Measurements from ENCODE around the gene NPAS3. TPM values are rescaled to one million over a fixed set of nuclear protein-coding genes. Genes with fewer than 3 reads are reported as not detected.

Gene NPAS3
- total and polyA plus RNA-seq, 2 of the 13 experiments (the other 11 are each of a cell fraction or from before 2014, with no cell fraction given): not detected

GRCh38 chr14:33707716-33708115 lies 769.0 kb downstream of the NPAS3 start:
- TF ChIP-seq ZNF253 (CRISPR knock-in tag; IDR thresholded peaks at IDR 0.05; ENCODE audit: borderline replicate concordance) (0 out of 2 replicates have a peak, but pooled peaks have one; percentile 41), ZNF749 (CRISPR knock-in tag; IDR thresholded peaks at IDR 0.05; ENCODE audit: borderline replicate concordance) (0 out of 2 replicates have a peak, but pooled peaks have one; percentile 25), SALL2 (CRISPR knock-in tag; IDR thresholded peaks at IDR 0.05) (no peak)
- in situ Hi-C loops (cut with HindIII; ENCODE audit: extremely low pct_ligation_motif_present, low pct_unique_long_range_greater_than_20kb) (no loop called here), intact Hi-C loops (cut with micrococcal nuclease; ENCODE audit: unreplicated experiment) (no loop called here)
- Histone ChIP-seq H2AFZ (ENCODE audit: low read length) (no peak overlapping the region), H3K9me3 (ENCODE audit: low read length) (no peaks in the 10 kb centered on the region), H3K27me3 (ENCODE audit: control insufficient read depth in 1 of 2, insufficient read depth in 2 of 2, low read length in 2 of 2) (peaks cover 2 to 34% of the 10 kb centered on the region in 2 experiments; a peak in 4 of 5 replicates), H3K4me1 (ENCODE audit: insufficient read depth, low read length) (no peaks in the 10 kb centered on the region), H3K4me3 (replicated peaks in 1 of 3; ENCODE audit: insufficient read depth in 1 of 3, low read depth in 2 of 3, low read length in 3 of 3) (no peak overlapping the region), H3K79me2 (ENCODE audit: insufficient read depth, low read length) (no peaks in the 10 kb centered on the region), H3K4me2 (ENCODE audit: low read depth, low read length) (no peak overlapping the region), H3K36me3 (replicated peaks in 1 of 2; ENCODE audit: control insufficient read depth in 1 of 2, insufficient read depth in 2 of 2, low read length in 2 of 2) (no peaks in the 10 kb centered on the region), H3K27ac (ENCODE audit: extremely low read length, insufficient read depth, low read length) (no peak overlapping the region), H3K9ac (ENCODE audit: insufficient read depth, low read depth, low read length) (no peak overlapping the region), H4K20me1 (ENCODE audit: insufficient read depth, low read length) (no peaks in the 10 kb centered on the region)
- WGBS (ENCODE audit: low lambda C conversion rate): 39% methylated on average over 6 of the region's 6 CpGs
- no peak; the same call in 2 of the 3 replicates for ATAC-seq
- DNase-seq (ENCODE audit: low spot score): no peak
- CTCF ChIA-PET (ENCODE audit: low intra/inter-chr PET ratio, low total read pairs): no interaction called here
- BruUV-seq (replicated peaks): no TSS peak
- POLR2A ChIA-PET: no interaction called here
- no peak for FAIRE-seq

DNA sequence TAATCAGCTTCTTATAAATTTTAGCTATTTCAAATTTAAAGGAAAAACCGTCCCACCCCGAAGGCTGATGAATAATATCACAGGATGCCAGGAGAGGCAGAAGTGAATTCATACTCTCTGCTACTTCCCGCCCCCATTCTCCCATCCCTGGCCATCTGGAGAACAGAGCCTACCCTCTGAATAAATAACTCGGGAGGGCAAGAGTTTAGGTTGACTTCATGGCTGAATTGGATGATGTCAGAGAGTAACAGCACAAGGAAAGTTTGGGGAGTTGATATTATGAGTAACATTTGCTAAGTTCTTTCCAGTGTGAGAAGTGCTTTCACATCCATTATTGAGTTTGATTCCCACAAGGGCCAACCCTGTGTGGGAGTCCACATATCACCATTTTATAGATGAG lies 770.6 kb downstream of the NPAS3 start:
- no peak overlapping the region for H3K27ac ChIP-seq (ENCODE audit: extremely low read length, insufficient read depth, low read length)
- intact Hi-C loops (cut with micrococcal nuclease; ENCODE audit: unreplicated experiment): no loop called here
- no peaks in the 10 kb centered on the region for H4K20me1 ChIP-seq (ENCODE audit: insufficient read depth, low read length)
- no peaks in the 10 kb centered on the region for H3K9me3 ChIP-seq (ENCODE audit: low read length)
- ChIA-PET CTCF (ENCODE audit: low intra/inter-chr PET ratio, low total read pairs) (no interaction called here), POLR2A (no interaction called here)
- no peak overlapping the region for H3K4me2 ChIP-seq (ENCODE audit: low read depth, low read length)
- no peak overlapping the region for H3K4me3 ChIP-seq (replicated peaks in 1 of 3; ENCODE audit: insufficient read depth in 1 of 3, low read depth in 2 of 3, low read length in 3 of 3)
- BruUV-seq (replicated peaks): no TSS peak
- FAIRE-seq (no peak), ATAC-seq (no peak), DNase-seq (ENCODE audit: low spot score) (no peak)
- H3K27me3 ChIP-seq (ENCODE audit: control insufficient read depth in 1 of 2, insufficient read depth in 2 of 2, low read length in 2 of 2): peaks cover 2 to 34% of the 10 kb centered on the region in 2 experiments; a peak in 4 of 5 replicates
- no peaks in the 10 kb centered on the region for H3K36me3 ChIP-seq (replicated peaks in 1 of 2; ENCODE audit: control insufficient read depth in 1 of 2, insufficient read depth in 2 of 2, low read length in 2 of 2)
- no peak for TF ChIP-seq HOXA3 (CRISPR knock-in tag; IDR thresholded peaks at IDR 0.05)
- 0 out of 2 replicates have a peak, but pooled peaks have one; percentile 14 for TF ChIP-seq ATF7 (IDR thresholded peaks at IDR 0.05)
- TF ChIP-seq ATF7 (CRISPR knock-in tag; IDR thresholded peaks at IDR 0.05): no peak
- WGBS (ENCODE audit: low lambda C conversion rate): 4% methylated on average over 4 of the region's 4 CpGs
- H3K9ac ChIP-seq (ENCODE audit: insufficient read depth, low read depth, low read length): no peak overlapping the region
- no peaks in the 10 kb centered on the region for H3K4me1 ChIP-seq (ENCODE audit: insufficient read depth, low read length)
- in situ Hi-C loops (cut with HindIII; ENCODE audit: extremely low pct_ligation_motif_present, low pct_unique_long_range_greater_than_20kb): no loop called here
- H2AFZ ChIP-seq (ENCODE audit: low read length): no peak overlapping the region
- H3K79me2 ChIP-seq (ENCODE audit: insufficient read depth, low read length): no peaks in the 10 kb centered on the region

Data from HepG2 (cell line).